Parietal lobe (tissue), 2 donors: Measurements from ENCODE around the gene SSX5. TPM values are rescaled to one million over a fixed set of nuclear protein-coding genes. Genes with fewer than 3 reads are reported as not detected.

ENCODE experiments used
- small RNA-seq: library from RNA; depleted of rRNA; stranded (forward); fragments of <200 nt; gene quantifications from one replicate; pipeline ENCODE3, GENCODE V24; 2014; ENCODE audit warnings: low replicate concordance
- total RNA-seq: library from RNA; depleted of rRNA; stranded (reverse); fragments of >200 nt; gene quantifications from one replicate; pipeline ENCODE4 v1.2.3, GENCODE V29; 2014

SSX5 gene, protein sequence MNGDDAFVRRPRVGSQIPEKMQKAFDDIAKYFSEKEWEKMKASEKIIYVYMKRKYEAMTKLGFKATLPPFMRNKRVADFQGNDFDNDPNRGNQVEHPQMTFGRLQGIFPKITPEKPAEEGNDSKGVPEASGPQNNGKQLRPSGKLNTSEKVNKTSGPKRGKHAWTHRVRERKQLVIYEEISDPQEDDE
- total RNA-seq = not detected

DNA sequence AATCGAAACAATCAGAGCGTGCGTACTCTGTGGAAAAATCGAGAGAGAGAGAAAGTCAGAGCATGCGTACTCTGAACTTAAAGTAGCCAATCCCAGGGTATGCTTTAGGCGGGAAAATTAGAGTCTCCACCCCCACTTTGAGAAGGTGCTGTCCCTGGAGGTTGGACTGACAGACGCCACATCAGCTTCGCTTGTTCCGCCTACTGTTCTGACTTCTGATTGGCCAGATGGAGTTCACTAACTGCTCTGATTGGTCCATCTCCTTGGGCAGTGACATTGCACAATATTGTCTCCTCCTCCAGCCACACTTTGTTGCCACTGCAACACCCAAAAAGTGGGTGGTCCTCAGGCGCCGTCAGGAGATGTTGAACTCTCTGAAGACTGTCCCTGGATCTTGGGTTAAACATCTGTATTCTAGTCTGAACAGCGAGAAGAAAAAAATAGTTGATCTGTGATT, at the start of gene SSX5:
Gene SSX5, minus strand, starts transcription at position 51 of the 457 bp plus-strand sequence. CDS start 1,437 bp downstream, outside the sequence.

Small RNAs within 50 kb of the gene (small RNA-seq; reads per million reads assigned to genes)
- not detected for gene AC245047.3
- gene AC245047.7 = not detected
- not detected for gene RNA5SP503
- not detected for gene RNU6-707P

Other genes with a start within 250 kb of the SSX5 start
- gene ZNF182, start 192.8 kb downstream of the SSX5 start, total RNA-seq = 9.1 TPM
- not detected for gene SPACA5, start 189.8 kb downstream of the SSX5 start, total RNA-seq
- 8.8 TPM for gene ZNF630, start 125.2 kb downstream of the SSX5 start, total RNA-seq
- gene SPACA5B, start 66.2 kb downstream of the SSX5 start, total RNA-seq = not detected
- not detected for gene SSX1, start 58.6 kb upstream of the SSX5 start, total RNA-seq
- gene SSX3, start 159.9 kb upstream of the SSX5 start, total RNA-seq = not detected
- not detected for gene SSX4, start 186.7 kb upstream of the SSX5 start, total RNA-seq
- gene SSX4B, start 215.2 kb upstream of the SSX5 start, total RNA-seq = not detected